NCI-H146 (cell line): ENCODE data around the gene NAA80.
"Not testable (repeated sequence)": the region's sequence is repeated elsewhere in the genome, so short reads cannot be mapped to it uniquely, and the experiment has no call there.

ENCODE experiments used
- DNase-seq: peaks from one replicate; lab custom pipeline; 2025; lab: John Stamatoyannopoulos, UW

Gene NAA80

GRCh38 chr3:50290161-50290641 lies 9.0 kb downstream of the NAA80 start:
- DNase-seq = no peak

- no peak for DNase-seq
Measured at GRCh38 chr3:50289130-50289529, 10.1 kb downstream of the NAA80 start.

GRCh38 chr3:50288387-50289007 lies 10.7 kb downstream of the NAA80 start:
- no peak for DNase-seq

GRCh38 chr3:50287262-50287661 lies 11.9 kb downstream of the NAA80 start:
- no peak for DNase-seq

GRCh38 chr3:50286322-50287227 lies 12.6 kb downstream of the NAA80 start:
- DNase-seq = no peak

- not testable (repeated sequence) for DNase-seq
Measured at GRCh38 chr3:50284121-50284520, 15.1 kb downstream of the NAA80 start.

GRCh38 chr3:50279255-50280016 lies 19.8 kb downstream of the NAA80 start:
- DNase-seq = no peak

GRCh38 chr3:50278880-50279224 lies 20.4 kb downstream of the NAA80 start, which contains the start of gene LSMEM2:
Gene LSMEM2 (plus strand): TSS chr3:50279087. CDS start chr3:50279114, 27 bp downstream.
- no peak for DNase-seq

GRCh38 chr3:50278123-50278879 lies 20.9 kb downstream of the NAA80 start:
- DNase-seq = no peak

GRCh38 chr3:50276762-50277101 lies 22.5 kb downstream of the NAA80 start:
- DNase-seq = no peak

GRCh38 chr3:50275996-50276761 lies 23.0 kb downstream of the NAA80 start:
- DNase-seq = no peak

GRCh38 chr3:50275141-50275995 lies 23.8 kb downstream of the NAA80 start:
- no peak for DNase-seq

- peak; percentile 39 for DNase-seq
Measured at GRCh38 chr3:50274371-50275104, 24.7 kb downstream of the NAA80 start.

- no peak for DNase-seq
Measured at GRCh38 chr3:50273689-50274065, 25.5 kb downstream of the NAA80 start.

GRCh38 chr3:50272911-50273688 lies 26.1 kb downstream of the NAA80 start:
- peak; percentile 72 for DNase-seq

GRCh38 chr3:50272538-50272910 lies 26.7 kb downstream of the NAA80 start:
- DNase-seq = not testable (repeated sequence)

GRCh38 chr3:50271314-50271936 lies 27.8 kb downstream of the NAA80 start:
- DNase-seq = no peak
